Measurements from ENCODE around the gene DDX6. TPM values are rescaled to one million over a fixed set of nuclear protein-coding genes. Genes with fewer than 3 reads are reported as not detected.
"Not testable (repeated sequence)": the region's sequence is repeated elsewhere in the genome, so short reads cannot be mapped to it uniquely, and the experiment has no call there.

The DDX6 gene
- total and polyA plus RNA-seq, 2 of the 8 experiments (the other 6 are each of a cell fraction or from before 2014, with no cell fraction given): 29.8 to 181 TPM

- WGBS, 2 experiments (ENCODE audit: extremely low coverage in 1 of 2, insufficient coverage in 1 of 2, insufficient read length in 1 of 2, insufficient replicate concordance in 2 of 2, low coverage in 1 of 2, low lambda C conversion rate in 2 of 2, missing lambda C conversion rate in 1 of 2): 48% methylated on average over 4 of the region's 4 CpGs; no CpG with 5 or more reads in 1 of the 2 experiments
- peaks cover 0 to 27% of the 10 kb centered on the region in 2 experiments; a peak in 2 of 4 replicates for H3K79me2 ChIP-seq (ENCODE audit: control insufficient read depth in 1 of 2, insufficient read depth in 2 of 2, low read length in 2 of 2)
- not testable (repeated sequence) for H3K4ac ChIP-seq (replicated peaks; ENCODE audit: insufficient read length, low read depth, low read length); H3K79me1 ChIP-seq (ENCODE audit: low read depth, low read length); H2BK20ac ChIP-seq (ENCODE audit: low read length); H3K23ac ChIP-seq (ENCODE audit: insufficient read length); H2AFZ ChIP-seq (ENCODE audit: low read length); H3K56ac ChIP-seq (replicated peaks; ENCODE audit: insufficient read length, low read depth, low read length); H4K8ac ChIP-seq (ENCODE audit: extremely low read depth, insufficient read depth, low read length); DNase-seq (ENCODE audit: low read depth in 1 of 2, low spot score in 2 of 2); H3K9me3 ChIP-seq (ENCODE audit: insufficient read depth in 2 of 2, low read depth in 1 of 2, low read length in 1 of 2); H2BK12ac ChIP-seq (ENCODE audit: low read depth, low read length); H3K9ac ChIP-seq (replicated peaks in 1 of 4; ENCODE audit: extremely low read depth in 1 of 4, low read depth in 3 of 4, low read length in 3 of 4); H3K4me2 ChIP-seq (ENCODE audit: insufficient read depth in 1 of 2, low read depth in 2 of 2, low read length in 2 of 2); H3K14ac ChIP-seq (ENCODE audit: insufficient read length); H2BK120ac ChIP-seq (replicated peaks; ENCODE audit: low read depth, low read length); H3K27me3 ChIP-seq (replicated peaks in 1 of 4; ENCODE audit: control insufficient read depth in 3 of 4, extremely low read depth in 1 of 4, insufficient read depth in 3 of 4, low read length in 3 of 4); H3K23me2 ChIP-seq (ENCODE audit: low read depth, low read length); H4K20me1 ChIP-seq (replicated peaks in 1 of 2; ENCODE audit: control insufficient read depth in 1 of 2, insufficient read depth in 2 of 2, low read length in 2 of 2); H2AK5ac ChIP-seq (ENCODE audit: low read depth, low read length); H4K91ac ChIP-seq (replicated peaks; ENCODE audit: insufficient read length, low read length); H2BK15ac ChIP-seq (ENCODE audit: low read length); H4K5ac ChIP-seq (ENCODE audit: insufficient read length, low read depth, low read length); H3K27ac ChIP-seq (ENCODE audit: low read depth, low read length); FAIRE-seq; H2BK5ac ChIP-seq (ENCODE audit: low read depth, low read length); H3K18ac ChIP-seq (ENCODE audit: extremely low read depth, low read length)
- ChIA-PET POLR2A (ENCODE audit: partially characterized antibody) (interaction anchor here (1.5 to 4.1 kb wide), 7 partner anchors 13 to 82 kb away, joined by 4 to 46 read pairs (median 7); no protein-coding TSS in a partner anchor), CTCF (ENCODE audit: partially characterized antibody) (interaction anchor here (0.8 to 1.5 kb wide), 2 partner anchors 20 to 77 kb away, joined by 3 to 4 read pairs; no protein-coding TSS in a partner anchor)
- peaks cover 0 to 10% (median 0%) of the 10 kb centered on the region in 4 experiments; a peak in 1 of 8 replicates for H3K36me3 ChIP-seq (ENCODE audit: control insufficient read depth in 2 of 4, insufficient read depth in 4 of 4, low read length in 3 of 4)
- H3K4me1 ChIP-seq (replicated peaks in 1 of 4; ENCODE audit: control insufficient read depth in 3 of 4, insufficient read depth in 4 of 4, low read length in 3 of 4): peaks cover 4 to 15% (median 8%) of the 10 kb centered on the region in 4 experiments
- H3K4me3 ChIP-seq (ENCODE audit: extremely low read depth in 1 of 4, insufficient read depth in 2 of 4, low read depth in 3 of 4, low read length in 4 of 4): peak overlapping the region in 1 of 4 experiments; percentile 62; a peak in 1 of 8 replicates
These were observed 73.2 kb downstream of the DDX6 start for GRCh38 chr11:118717733-118718132.
